GM12878 (cell line): ENCODE data around the gene FOXO3. TPM values are rescaled to one million over a fixed set of nuclear protein-coding genes. Genes with fewer than 3 reads are reported as not detected.

Experiments
- BHLHE40 ChIP-seq, 2 experiments: fragments of 450-650 bp in 1 of 2; IDR thresholded peaks; 2 replicates each; pipeline ENCODE4 v1.6.1; 2011 to 2017; ENCODE audit warnings: low read depth in 2 of 2, borderline replicate concordance in 1 of 2, improper control_type of control experiment in 1 of 2, low read length in 1 of 2, mild to moderate bottlenecking in 1 of 2
- E4F1 ChIP-seq: fragments of 450-650 bp; IDR thresholded peaks from 2 replicates; pipeline ENCODE4 v1.6.1; 2018; ENCODE audit warnings: borderline replicate concordance, mild to moderate bottlenecking; ENCODE audit not compliant: partially characterized antibody
- EED ChIP-seq: sonication (generic); IDR thresholded peaks from 2 replicates; pipeline ENCODE4 v1.6.1; 2016; ENCODE audit warnings: antibody characterized with exemption, low read depth
- FOXK2 ChIP-seq: fragments of 450-650 bp; IDR thresholded peaks from 2 replicates; pipeline ENCODE4 v1.6.1; 2017; ENCODE audit warnings: mild to moderate bottlenecking, moderate library complexity
- NR2C1 ChIP-seq: fragments of 450-650 bp; IDR thresholded peaks from 2 replicates; pipeline ENCODE4 v1.6.1; 2017; ENCODE audit warnings: antibody characterized with exemption, mild to moderate bottlenecking, moderate library complexity
- PBX3 ChIP-seq: IDR thresholded peaks from 2 replicates; pipeline ENCODE4 v1.6.1; 2011; ENCODE audit warnings: mild to moderate bottlenecking, low read depth, low read length, moderate library complexity; ENCODE audit not compliant: insufficient replicate concordance
- PRDM15 ChIP-seq: fragments of 450-650 bp; formaldehyde crosslinking; IDR thresholded peaks from 2 replicates; pipeline ENCODE4 v1.4.0; 2020; ENCODE audit warnings: mild to moderate bottlenecking, moderate library complexity
- RCOR1 ChIP-seq: conservative IDR thresholded peaks from 2 replicates; pipeline ENCODE4 v1.6.1; 2012; ENCODE audit warnings: low read depth, low read length, improper control_type of control experiment
- RFX5 ChIP-seq: IDR thresholded peaks from 2 replicates; pipeline ENCODE4 v1.6.1; 2011; ENCODE audit warnings: low read depth, low read length, improper control_type of control experiment
- SKIL ChIP-seq: fragments of 450-650 bp; IDR thresholded peaks from 2 replicates; pipeline ENCODE4 v1.6.1; 2017; ENCODE audit warnings: mild to moderate bottlenecking, low read depth, inconsistent platforms; ENCODE audit not compliant: poor library complexity, severe bottlenecking
- SMC3 ChIP-seq: IDR thresholded peaks from 2 replicates; pipeline ENCODE4 v1.6.1; 2011; ENCODE audit warnings: low read length, improper control_type of control experiment, borderline replicate concordance
- TARDBP ChIP-seq: IDR thresholded peaks from 2 replicates; pipeline ENCODE4 v1.6.1; 2016; ENCODE audit warnings: borderline replicate concordance
- YBX1 ChIP-seq: fragments of 450-650 bp; IDR thresholded peaks from 2 replicates; pipeline ENCODE4 v1.6.1; 2016; ENCODE audit warnings: antibody characterized with exemption
- ZNF687 ChIP-seq: fragments of 450-650 bp; IDR thresholded peaks from 2 replicates; pipeline ENCODE4 v1.6.1; 2017; ENCODE audit warnings: mild to moderate bottlenecking, moderate library complexity
- polyA plus RNA-seq, 11 experiments: library from polyadenylated mRNA; depleted of rRNA in 4 of 11; unstranded in 6 of 11; stranded (reverse) in 5 of 11; fragments of >200 nt; fragmentation: Nextera tagmentation in 4 of 11; fragmentation: Illumina TruSeq in 1 of 11; extraction: Ambion mirVana in 4 of 11; extraction: Trizol in 1 of 11; gene quantifications; 1 replicate in 1 of 11; 2 replicates in 10 of 11; pipeline versions ENCODE4 v1.2.1 to v1.2.3, GENCODE V29; 2011 to 2016; ENCODE audit warnings: inconsistent platforms in 2 of 11, missing spikeins in 2 of 11, low read depth in 1 of 11
- total RNA-seq, 4 experiments: library from RNA; depleted of rRNA in 3 of 4; stranded (reverse); fragments of >200 nt in 3 of 4; fragmentation: Illumina TruSeq in 1 of 4; extraction: Trizol in 1 of 4; gene quantifications; 2 replicates each; pipeline versions ENCODE4 v1.2.1 to v1.2.3, GENCODE V29; 2013 to 2021

FOXO3 gene
- total and polyA plus RNA-seq, 10 of the 15 experiments (the other 5 are each of a cell fraction or from before 2014, with no cell fraction given) = 0.82 to 4.5 (median 1.7) TPM

GRCh38 chr6:108559097-108559883 lies 1.4 kb upstream of the FOXO3 start (continued):
- TF ChIP-seq ZNF687 (no peak), SMC3 (peak; percentile 5; the same call in 1 of the 2 replicates), TARDBP (no peak), FOXK2 (no peak), PBX3 (peak; percentile 66), NR2C1 (no peak), PRDM15 (CRISPR knock-in tag) (no peak), RCOR1 (no peak), EED (no peak), BHLHE40 (IDR thresholded peaks at IDR 0.05; ENCODE audit: borderline replicate concordance in 1 of 2, low read depth in 2 of 2, low read length in 1 of 2) (peak; percentile 38 to 61; a peak in 3 of 4 replicates), E4F1 (no peak), RFX5 (no peak), SKIL (no peak), YBX1 (no peak)
